Activated T-cell treated with anti-CD3 and anti-CD28 coated beads for 24 hours (primary cell): Measurements from ENCODE around the gene OR10H2.
"Not testable (repeated sequence)": the region's sequence is repeated elsewhere in the genome, so short reads cannot be mapped to it uniquely, and the experiment has no call there.

Source experiments
- DNase-seq: peaks from one replicate; pipeline ENCODE4 v3.0.0-alpha.2; 2020; ENCODE audit warnings: low read depth

OR10H2 gene

GRCh38 chr19:15769586-15769985, 41.8 kb downstream of the OR10H2 start:
- no peak for DNase-seq

GRCh38 chr19:15774159-15774558, 46.3 kb downstream of the OR10H2 start:
- not testable (repeated sequence) for DNase-seq

GRCh38 chr19:15775249-15775648, 47.4 kb downstream of the OR10H2 start:
- DNase-seq, result no peak

- no peak for DNase-seq
Observed at GRCh38 chr19:15776264-15776663, 48.4 kb downstream of the OR10H2 start.

GRCh38 chr19:15776991-15777970, 49.5 kb downstream of the OR10H2 start:
- DNase-seq, result no peak
